Measurements from ENCODE around the gene CLINT1. TPM values are rescaled to one million over a fixed set of nuclear protein-coding genes. Genes with fewer than 3 reads are reported as not detected.

Gene CLINT1
- total RNA-seq, 1 experiment from 2014 or later, result 83.2 TPM

GRCh38 chr5:157845914-157846598, 12.9 kb downstream of the CLINT1 start:
- no peak overlapping the region for H3K4me3 ChIP-seq
- peaks cover 28% of the 10 kb centered on the region for H3K36me3 ChIP-seq
- no peak for DNase-seq
- H3K9me3 ChIP-seq (replicated peaks), result 0 out of 2 replicates have a peak, but pooled peaks cover 3% of the 10 kb centered on the region
- no peak overlapping the region for H3K27ac ChIP-seq
- no peaks in the 10 kb centered on the region for H3K4me1 ChIP-seq
- H3K27me3 ChIP-seq, result no peaks in the 10 kb centered on the region

- no peak for DNase-seq
- no peaks in the 10 kb centered on the region for H3K4me1 ChIP-seq
- H3K27ac ChIP-seq, result no peak overlapping the region
- peaks cover 19% of the 10 kb centered on the region for H3K36me3 ChIP-seq
- H3K9me3 ChIP-seq (replicated peaks), result no peaks in the 10 kb centered on the region
- H3K27me3 ChIP-seq, result no peaks in the 10 kb centered on the region
- H3K4me3 ChIP-seq, result no peak overlapping the region
These were observed 16.2 kb downstream of the CLINT1 start for GRCh38 chr5:157842787-157843186.

DNA sequence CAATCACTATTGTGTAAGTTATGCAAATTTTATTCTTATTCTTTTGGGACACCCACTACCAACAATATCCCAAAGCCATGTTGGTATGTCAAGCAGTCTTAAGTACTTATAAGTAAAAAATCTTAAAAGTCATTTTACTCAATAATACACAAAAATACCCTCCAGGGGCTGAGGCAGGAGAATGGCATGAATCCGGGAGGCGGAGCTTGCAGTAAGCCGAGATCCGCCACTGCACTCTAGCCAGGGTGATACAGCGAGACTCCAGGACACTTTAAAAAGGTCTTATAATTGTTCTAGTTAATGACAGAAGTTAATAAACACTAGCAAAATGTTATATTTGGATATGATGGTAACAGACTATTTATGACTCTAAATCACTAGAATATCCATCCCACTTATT, 16.8 kb downstream of the CLINT1 start:
- H3K36me3 ChIP-seq, result peaks cover 13% of the 10 kb centered on the region
- no peak for DNase-seq
- no peaks in the 10 kb centered on the region for H3K4me1 ChIP-seq
- H3K9me3 ChIP-seq (replicated peaks), result no peaks in the 10 kb centered on the region
- H3K27me3 ChIP-seq, result no peaks in the 10 kb centered on the region
- no peak overlapping the region for H3K4me3 ChIP-seq
- no peak overlapping the region for H3K27ac ChIP-seq

- no peaks in the 10 kb centered on the region for H3K9me3 ChIP-seq (replicated peaks)
- no peak for DNase-seq
- H3K4me3 ChIP-seq, result no peak overlapping the region
- no peak overlapping the region for H3K27ac ChIP-seq
- no peaks in the 10 kb centered on the region for H3K4me1 ChIP-seq
- H3K36me3 ChIP-seq, result peaks cover 6% of the 10 kb centered on the region; the same call in 1 of the 2 replicates
- H3K27me3 ChIP-seq, result no peaks in the 10 kb centered on the region
These were observed 19.7 kb downstream of the CLINT1 start for GRCh38 chr5:157839157-157839795.

GRCh38 chr5:157836121-157836753, 22.7 kb downstream of the CLINT1 start:
- no peak for DNase-seq
- no peak overlapping the region for H3K4me3 ChIP-seq
- no peaks in the 10 kb centered on the region for H3K9me3 ChIP-seq (replicated peaks)
- H3K36me3 ChIP-seq, result no peaks in the 10 kb centered on the region; the same call in 1 of the 2 replicates
- peaks cover 7% of the 10 kb centered on the region; the same call in 1 of the 2 replicates for H3K4me1 ChIP-seq
- no peak overlapping the region for H3K27ac ChIP-seq
- no peaks in the 10 kb centered on the region for H3K27me3 ChIP-seq

DNA sequence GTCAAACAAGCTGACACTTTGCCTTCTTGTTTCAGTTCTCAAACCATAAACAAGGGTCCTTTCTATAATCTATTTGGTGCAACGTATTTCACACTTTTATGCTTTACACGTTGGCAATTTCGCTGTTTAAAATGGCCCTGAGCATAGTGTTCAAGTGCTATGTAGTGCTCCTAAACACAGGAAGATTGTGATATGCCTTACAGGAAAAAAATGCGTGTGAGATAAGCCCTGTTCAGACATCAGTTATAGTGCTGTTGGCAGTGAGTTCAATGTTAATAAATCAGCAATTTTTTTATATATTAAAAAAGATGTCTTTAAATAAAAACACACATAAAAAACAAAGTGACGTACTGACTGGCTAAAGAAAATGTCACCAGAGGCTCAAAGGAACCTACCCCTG, 23.9 kb downstream of the CLINT1 start:
- no peaks in the 10 kb centered on the region for H3K9me3 ChIP-seq (replicated peaks)
- H3K4me3 ChIP-seq, result no peak overlapping the region
- H3K4me1 ChIP-seq, result peaks cover 7% of the 10 kb centered on the region; the same call in 1 of the 2 replicates
- H3K27me3 ChIP-seq, result no peaks in the 10 kb centered on the region
- no peak for DNase-seq
- H3K27ac ChIP-seq, result no peak overlapping the region
- peaks cover 4% of the 10 kb centered on the region; the same call in 1 of the 2 replicates for H3K36me3 ChIP-seq

DNA sequence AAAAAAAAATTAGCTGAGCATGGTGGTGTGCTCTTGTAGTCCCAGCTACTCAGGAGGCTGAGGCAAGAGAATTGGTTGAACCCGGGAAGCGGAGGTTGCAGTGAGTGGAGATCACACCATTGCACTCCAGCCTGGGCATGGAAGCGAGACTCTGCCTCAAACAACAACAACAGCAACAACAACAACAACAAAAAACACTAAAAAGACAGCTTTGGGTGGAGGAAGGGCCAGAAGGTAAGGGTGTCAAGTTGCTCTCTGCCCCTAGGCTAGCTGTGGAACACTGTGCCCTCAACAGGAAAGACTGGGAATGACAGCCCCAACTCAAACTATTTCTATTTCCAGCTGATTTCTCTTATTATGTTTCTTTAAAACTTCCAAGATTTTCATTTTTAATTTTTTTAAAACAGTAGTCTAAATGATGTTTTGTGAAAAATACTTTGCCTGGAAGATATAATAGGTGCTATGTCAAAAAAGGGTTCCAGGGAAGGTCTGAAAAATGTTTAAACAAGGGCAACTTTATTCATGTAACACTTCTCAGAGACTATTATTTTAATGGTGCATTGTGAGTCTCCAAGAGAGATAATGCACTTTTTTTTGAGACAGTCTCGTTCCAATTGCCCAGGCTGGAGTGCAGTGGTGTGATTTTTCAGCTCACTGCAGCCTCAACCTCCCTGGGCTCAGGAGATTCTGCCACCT, 29.9 kb downstream of the CLINT1 start:
- H3K27me3 ChIP-seq, result no peaks in the 10 kb centered on the region
- H3K4me1 ChIP-seq, result peaks cover 7% of the 10 kb centered on the region
- no peaks in the 10 kb centered on the region for H3K9me3 ChIP-seq (replicated peaks)
- H3K27ac ChIP-seq, result no peak overlapping the region
- H3K36me3 ChIP-seq, result 0 out of 2 replicates have a peak, but pooled peaks cover 4% of the 10 kb centered on the region
- no peak overlapping the region for H3K4me3 ChIP-seq
- peak; percentile 18 to 41 for DNase-seq

DNA sequence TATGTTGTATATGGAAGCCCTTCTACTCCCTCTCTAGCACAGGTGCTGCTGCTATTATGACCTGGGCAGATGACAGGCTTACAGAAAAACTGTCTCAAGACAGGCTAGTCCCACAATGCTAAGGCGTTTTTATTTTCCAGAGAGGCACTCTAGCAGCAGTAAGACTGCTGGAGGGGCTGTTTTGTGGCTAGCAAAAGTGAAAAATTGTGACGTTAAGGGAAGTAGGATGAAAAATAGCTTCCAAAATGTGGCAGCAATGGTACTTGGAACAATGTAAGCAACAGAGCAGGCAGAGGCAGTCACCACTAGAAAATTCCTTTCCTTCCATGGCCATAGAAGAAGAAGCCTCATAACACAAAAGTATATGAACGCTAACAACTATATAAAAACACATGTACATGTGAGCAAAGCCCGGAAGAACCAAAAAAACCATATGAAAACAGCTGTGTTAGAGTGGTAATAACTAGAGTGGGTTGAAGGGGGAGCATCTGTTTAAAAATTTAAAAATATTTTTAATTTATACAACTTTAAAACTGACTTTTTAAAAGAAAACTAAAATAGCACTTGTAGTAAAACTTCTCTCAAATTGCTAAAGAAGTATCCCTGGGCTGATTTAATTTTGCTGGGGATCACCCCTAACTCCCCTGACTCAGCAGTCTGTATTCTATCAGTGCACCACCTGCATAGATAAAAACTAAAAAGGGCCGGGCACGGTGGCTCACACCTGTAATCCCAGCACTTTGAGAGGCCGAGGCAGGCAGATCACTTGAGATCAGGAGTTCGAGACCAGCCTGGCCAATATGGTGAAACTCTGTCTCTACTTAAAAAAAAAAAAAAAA, 30.6 kb downstream of the CLINT1 start:
- no peaks in the 10 kb centered on the region for H3K27me3 ChIP-seq
- no peak for DNase-seq
- H3K4me1 ChIP-seq, result peaks cover 7% of the 10 kb centered on the region
- no peaks in the 10 kb centered on the region for H3K9me3 ChIP-seq (replicated peaks)
- no peak overlapping the region for H3K27ac ChIP-seq
- H3K4me3 ChIP-seq, result no peak overlapping the region
- peaks cover 4% of the 10 kb centered on the region; the same call in 1 of the 2 replicates for H3K36me3 ChIP-seq

DNA sequence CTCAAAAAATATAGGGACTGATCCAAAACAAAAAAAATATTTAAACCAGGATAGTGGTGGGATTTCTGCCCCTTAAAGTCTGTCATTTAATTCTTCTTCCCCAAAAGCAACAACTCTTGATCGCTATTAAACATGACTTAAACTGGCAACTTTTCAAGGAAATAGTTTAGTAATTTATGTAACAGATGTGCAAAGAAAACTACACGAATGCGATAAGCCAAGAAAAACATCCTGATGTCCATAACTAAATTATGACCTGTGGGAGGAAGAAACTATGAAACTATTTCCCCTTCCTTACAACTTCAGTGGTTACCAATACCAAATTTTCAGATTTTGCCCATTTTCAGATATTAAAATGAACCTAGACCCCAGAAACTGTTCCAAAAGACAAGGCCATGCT, 31.5 kb downstream of the CLINT1 start:
- Histone ChIP-seq H3K9me3 (replicated peaks) (no peaks in the 10 kb centered on the region), H3K4me1 (peaks cover 4% of the 10 kb centered on the region), H3K27me3 (no peaks in the 10 kb centered on the region), H3K4me3 (no peak overlapping the region), H3K27ac (no peak overlapping the region), H3K36me3 (peaks cover 10% of the 10 kb centered on the region; the same call in 1 of the 2 replicates)
- DNase-seq, result no peak

DNA sequence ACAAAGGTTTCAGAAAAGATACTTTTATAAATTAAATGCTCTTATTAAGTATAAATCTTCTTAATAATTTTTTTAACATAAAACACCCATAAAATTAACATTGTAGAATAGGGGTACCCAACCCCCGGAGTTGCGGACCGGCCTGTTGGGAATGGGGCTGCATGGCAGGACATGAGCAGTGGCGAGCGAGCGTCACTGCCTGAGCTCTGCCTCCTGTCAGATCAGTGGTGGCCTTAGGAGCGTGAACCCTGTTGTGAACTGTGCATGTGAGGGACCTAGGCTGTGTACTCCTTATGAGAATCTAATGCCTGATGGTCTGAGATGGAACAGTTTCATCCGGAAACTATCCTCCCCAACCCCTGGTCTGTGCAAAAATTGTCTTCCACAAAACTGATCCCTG, 35.3 kb downstream of the CLINT1 start:
- Histone ChIP-seq H3K36me3 (peaks cover 7% of the 10 kb centered on the region; the same call in 1 of the 2 replicates), H3K27me3 (no peaks in the 10 kb centered on the region), H3K4me3 (no peak overlapping the region), H3K27ac (no peak overlapping the region), H3K9me3 (replicated peaks) (no peaks in the 10 kb centered on the region), H3K4me1 (no peaks in the 10 kb centered on the region; the same call in 1 of the 2 replicates)
- DNase-seq, result no peak

- Histone ChIP-seq H3K4me1 (no peaks in the 10 kb centered on the region; the same call in 1 of the 2 replicates), H3K27me3 (no peaks in the 10 kb centered on the region), H3K27ac (no peak overlapping the region), H3K36me3 (peaks cover 8% of the 10 kb centered on the region; the same call in 1 of the 2 replicates), H3K9me3 (replicated peaks) (no peaks in the 10 kb centered on the region), H3K4me3 (no peak overlapping the region)
- DNase-seq, result no peak
These were observed 36.9 kb downstream of the CLINT1 start for GRCh38 chr5:157821822-157822622.

- DNase-seq, result no peak
- Histone ChIP-seq H3K27me3 (no peaks in the 10 kb centered on the region), H3K36me3 (peaks cover 14% of the 10 kb centered on the region; the same call in 1 of the 2 replicates), H3K4me3 (no peak overlapping the region), H3K9me3 (replicated peaks) (no peaks in the 10 kb centered on the region), H3K4me1 (no peaks in the 10 kb centered on the region; the same call in 1 of the 2 replicates), H3K27ac (no peak overlapping the region)
These were observed 37.5 kb downstream of the CLINT1 start for GRCh38 chr5:157821405-157821804.

DNA sequence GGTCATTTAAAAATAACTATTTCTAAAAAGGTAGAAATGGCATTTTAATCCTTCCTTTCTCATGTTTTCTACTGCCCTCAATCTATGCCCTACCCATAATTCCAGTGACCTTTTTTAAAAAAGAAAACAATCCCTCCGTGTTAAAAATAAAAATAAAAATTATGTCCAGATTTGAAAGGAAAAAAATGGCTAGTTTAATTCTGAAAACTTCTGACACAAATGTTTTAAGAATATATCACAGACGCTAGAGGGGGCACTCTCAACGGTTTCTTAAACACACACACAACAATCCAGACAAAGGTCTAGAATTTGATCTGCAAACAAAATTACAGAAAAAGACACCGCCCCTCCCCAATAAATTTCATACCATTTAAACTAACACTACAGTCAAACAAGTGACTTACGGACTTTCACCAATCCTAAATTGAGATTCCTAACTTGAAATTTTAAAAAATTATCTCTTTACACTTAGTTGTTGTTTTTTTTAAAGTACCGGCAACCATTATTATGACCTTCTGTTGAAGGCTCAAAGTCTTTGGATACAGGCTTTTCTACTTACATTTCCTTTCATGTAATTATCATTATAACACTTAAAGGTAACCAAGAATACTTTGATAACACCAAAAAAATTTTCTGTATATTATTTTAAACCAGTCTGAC, 38.2 kb downstream of the CLINT1 start:
- no peaks in the 10 kb centered on the region for H3K27me3 ChIP-seq
- H3K27ac ChIP-seq, result no peak overlapping the region
- DNase-seq, result peak; percentile 13 to 43
- H3K4me3 ChIP-seq, result no peak overlapping the region
- no peaks in the 10 kb centered on the region; the same call in 1 of the 2 replicates for H3K4me1 ChIP-seq
- H3K36me3 ChIP-seq, result peaks cover 17% of the 10 kb centered on the region; the same call in 1 of the 2 replicates
- no peaks in the 10 kb centered on the region for H3K9me3 ChIP-seq (replicated peaks)

Measured in SJCRH30 (cell line).